ENCODE measurements around the gene ITK. TPM values are rescaled to one million over a fixed set of nuclear protein-coding genes. Genes with fewer than 3 reads are reported as not detected.

The ITK gene
- total and polyA plus RNA-seq, 2 donors (not counting 1 experiment from before 2014, with no cell fraction given) = 0.75 to 1.1 TPM

DNA sequence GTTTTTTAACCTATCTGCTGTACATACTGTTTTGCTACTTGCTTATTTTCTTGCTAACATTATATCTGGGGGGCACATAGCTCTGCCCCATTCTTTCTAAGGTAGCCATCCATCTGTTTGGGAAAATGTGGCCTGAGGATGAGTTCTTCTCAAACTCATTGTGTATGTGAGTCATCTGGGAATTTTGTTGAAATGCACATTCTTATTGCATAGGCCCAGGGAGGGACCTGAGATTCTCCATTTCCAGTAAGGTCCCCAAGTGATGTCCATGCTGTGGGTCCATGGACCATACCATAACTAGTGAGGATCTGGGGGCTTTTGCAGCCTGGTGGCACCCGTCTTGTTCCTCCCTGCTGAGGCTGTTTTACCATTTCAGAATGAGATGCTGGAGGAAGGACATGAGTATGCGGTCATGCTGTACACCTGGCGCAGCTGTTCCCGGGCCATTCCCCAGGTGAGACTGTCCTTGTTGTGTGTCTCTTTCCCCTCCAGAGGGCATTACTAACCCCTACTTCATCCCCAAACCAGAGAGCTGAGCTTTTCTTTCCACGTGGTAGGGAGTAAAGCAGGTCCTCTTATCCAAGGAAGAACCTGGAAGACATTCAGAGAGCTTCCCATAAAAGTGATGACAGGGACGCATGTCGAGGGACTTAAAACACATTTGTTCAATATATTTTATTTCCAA is 113.9 kb downstream of the ITK start:
- Mint-ChIP-seq H3K4me3 (no peak overlapping the region), H3K9me3 (ENCODE audit: insufficient read depth) (peaks cover 5% of the 10 kb centered on the region), H3K27ac (peak overlapping the region; percentile 60), H3K27me3 (no peaks in the 10 kb centered on the region), H3K4me1 (peaks cover 46% of the 10 kb centered on the region)
- Histone ChIP-seq H3K27ac (ENCODE audit: low read length in 2 of 2) (peak overlapping the region in 1 of 2 donors; percentile 80), H3K27me3 (replicated peaks in 1 of 4; ENCODE audit: control extremely low read depth in 1 of 4, control insufficient read depth in 3 of 4, insufficient read depth in 4 of 4, low read length in 3 of 4) (no peaks in the 10 kb centered on the region), H3K9ac (ENCODE audit: low read length) (no peak overlapping the region), H4K20me1 (ENCODE audit: control insufficient read depth, insufficient read depth, low read length, poor library complexity, severe bottlenecking) (no peaks in the 10 kb centered on the region), H3K4me2 (replicated peaks; ENCODE audit: low read depth, low read length, poor library complexity, severe bottlenecking) (no peak overlapping the region), H3K4me1 (ENCODE audit: control insufficient read depth in 2 of 2, insufficient read depth in 2 of 2, low read length in 2 of 2) (peaks cover 13 to 21% of the 10 kb centered on the region in 2 donors), H2AFZ (ENCODE audit: insufficient read depth, low read depth, low read length, poor library complexity, severe bottlenecking) (no peak overlapping the region), H3K9me3 (ENCODE audit: control extremely low read depth in 1 of 3, control insufficient read depth in 2 of 3, insufficient read depth in 1 of 3, low read length in 2 of 3) (peaks cover 0 to 7% (median 5%) of the 10 kb centered on the region in 3 donors), H3K36me3 (replicated peaks in 1 of 2; ENCODE audit: control extremely low read depth in 1 of 2, control insufficient read depth in 1 of 2, extremely low read depth in 1 of 2, insufficient read depth in 2 of 2, low read length in 1 of 2) (peaks cover 7 to 91% of the 10 kb centered on the region in 2 experiments), H3K79me2 (ENCODE audit: control insufficient read depth, insufficient read depth, low read length) (peaks cover 80% of the 10 kb centered on the region), H3K4me3 (ENCODE audit: control extremely low read depth in 1 of 5, extremely low read depth in 1 of 5, insufficient read depth in 1 of 5, low read depth in 2 of 5, low read length in 4 of 5) (no peak overlapping the region)
- no peak for TF ChIP-seq EZH2 (IDR thresholded peaks at IDR 0.05; ENCODE audit: borderline replicate concordance, insufficient read depth, low read depth, low read length, poor library complexity, severe bottlenecking)
- intact Hi-C loops (cut with micrococcal nuclease) = no loop called here
- POLR2A ChIA-PET = no interaction called here
- CTCF ChIA-PET = interaction anchor here (0.8 to 18.5 kb wide), 4 partner anchors 14 to 149 kb away, joined by 3 to 321 read pairs (median 3); no protein-coding TSS in a partner anchor
- WGBS (ENCODE audit: insufficient coverage) = 94% methylated on average over 2 of the region's 7 CpGs
- DNase-seq (no peak), ATAC-seq (ENCODE audit: low read depth) (no peak)

DNA sequence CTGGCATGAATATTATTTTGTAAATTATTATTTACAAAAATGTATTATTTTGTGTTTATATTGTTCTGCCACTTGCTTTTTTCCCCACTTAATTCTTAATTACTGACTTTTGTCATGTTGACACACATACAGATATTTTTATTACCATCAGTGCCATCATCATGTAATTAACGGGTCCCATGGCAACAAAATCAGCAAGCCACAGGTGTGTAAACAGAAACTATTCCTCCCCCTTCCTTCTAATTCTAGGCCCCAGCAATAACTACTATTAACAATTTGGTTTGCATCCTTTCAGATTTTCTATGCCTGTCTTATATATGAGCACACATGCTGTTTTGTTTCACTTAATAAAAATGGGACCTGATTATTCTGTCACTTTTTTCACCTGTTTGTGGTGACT is 114.6 kb downstream of the ITK start:
- Histone ChIP-seq H3K4me2 (replicated peaks; ENCODE audit: low read depth, low read length, poor library complexity, severe bottlenecking) (no peak overlapping the region), H3K36me3 (replicated peaks in 1 of 2; ENCODE audit: control extremely low read depth in 1 of 2, control insufficient read depth in 1 of 2, extremely low read depth in 1 of 2, insufficient read depth in 2 of 2, low read length in 1 of 2) (peaks cover 5 to 89% of the 10 kb centered on the region in 2 experiments), H4K20me1 (ENCODE audit: control insufficient read depth, insufficient read depth, low read length, poor library complexity, severe bottlenecking) (no peaks in the 10 kb centered on the region), H3K4me1 (ENCODE audit: control insufficient read depth in 2 of 2, insufficient read depth in 2 of 2, low read length in 2 of 2) (peaks cover 13 to 21% of the 10 kb centered on the region in 2 donors), H2AFZ (ENCODE audit: insufficient read depth, low read depth, low read length, poor library complexity, severe bottlenecking) (no peak overlapping the region), H3K4me3 (ENCODE audit: control extremely low read depth in 1 of 5, extremely low read depth in 1 of 5, insufficient read depth in 1 of 5, low read depth in 2 of 5, low read length in 4 of 5) (no peak overlapping the region), H3K27ac (ENCODE audit: low read length in 2 of 2) (peak overlapping the region; percentile 20 to 80), H3K9me3 (ENCODE audit: control extremely low read depth in 1 of 3, control insufficient read depth in 2 of 3, insufficient read depth in 1 of 3, low read length in 2 of 3) (peaks cover 0 to 7% (median 5%) of the 10 kb centered on the region in 3 donors), H3K79me2 (ENCODE audit: control insufficient read depth, insufficient read depth, low read length) (peaks cover 75% of the 10 kb centered on the region), H3K9ac (ENCODE audit: low read length) (no peak overlapping the region), H3K27me3 (replicated peaks in 1 of 4; ENCODE audit: control extremely low read depth in 1 of 4, control insufficient read depth in 3 of 4, insufficient read depth in 4 of 4, low read length in 3 of 4) (no peaks in the 10 kb centered on the region)
- TF ChIP-seq, protein P1, sequence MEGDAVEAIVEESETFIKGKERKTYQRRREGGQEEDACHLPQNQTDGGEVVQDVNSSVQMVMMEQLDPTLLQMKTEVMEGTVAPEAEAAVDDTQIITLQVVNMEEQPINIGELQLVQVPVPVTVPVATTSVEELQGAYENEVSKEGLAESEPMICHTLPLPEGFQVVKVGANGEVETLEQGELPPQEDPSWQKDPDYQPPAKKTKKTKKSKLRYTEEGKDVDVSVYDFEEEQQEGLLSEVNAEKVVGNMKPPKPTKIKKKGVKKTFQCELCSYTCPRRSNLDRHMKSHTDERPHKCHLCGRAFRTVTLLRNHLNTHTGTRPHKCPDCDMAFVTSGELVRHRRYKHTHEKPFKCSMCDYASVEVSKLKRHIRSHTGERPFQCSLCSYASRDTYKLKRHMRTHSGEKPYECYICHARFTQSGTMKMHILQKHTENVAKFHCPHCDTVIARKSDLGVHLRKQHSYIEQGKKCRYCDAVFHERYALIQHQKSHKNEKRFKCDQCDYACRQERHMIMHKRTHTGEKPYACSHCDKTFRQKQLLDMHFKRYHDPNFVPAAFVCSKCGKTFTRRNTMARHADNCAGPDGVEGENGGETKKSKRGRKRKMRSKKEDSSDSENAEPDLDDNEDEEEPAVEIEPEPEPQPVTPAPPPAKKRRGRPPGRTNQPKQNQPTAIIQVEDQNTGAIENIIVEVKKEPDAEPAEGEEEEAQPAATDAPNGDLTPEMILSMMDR (IDR thresholded peaks at IDR 0.05) = no peak
- TF ChIP-seq EZH2 (IDR thresholded peaks at IDR 0.05; ENCODE audit: borderline replicate concordance, insufficient read depth, low read depth, low read length, poor library complexity, severe bottlenecking) = no peak
- ChIA-PET POLR2A (no interaction called here), CTCF (interaction anchor here (0.6 to 18.5 kb wide), 4 partner anchors 29 to 150 kb away, joined by 3 to 321 read pairs (median 3); partner anchors contain the start of gene CYFIP2)
- peaks cover 43% of the 10 kb centered on the region for H3K4me1 Mint-ChIP-seq
- peaks cover 5% of the 10 kb centered on the region for H3K9me3 Mint-ChIP-seq (ENCODE audit: insufficient read depth)
- intact Hi-C loops (cut with micrococcal nuclease) = no loop called here
- H3K4me3 Mint-ChIP-seq = no peak overlapping the region
- no CpG with 5 or more reads among the region's 1 CpG for WGBS (ENCODE audit: insufficient coverage)
- H3K27me3 Mint-ChIP-seq = no peaks in the 10 kb centered on the region
- ATAC-seq (ENCODE audit: low read depth) (no peak), DNase-seq (peak; percentile 46)
- peak overlapping the region; percentile 76 for H3K27ac Mint-ChIP-seq

All from B cell (primary cell).